K562 (cell line): Measurements from ENCODE around the gene MAP3K14. TPM values are rescaled to one million over a fixed set of nuclear protein-coding genes. Genes with fewer than 3 reads are reported as not detected.

Source experiments
- AFF1 ChIP-seq, 2 experiments: fragments of 450-650 bp; IDR thresholded peaks; 2 replicates each; pipeline ENCODE4 v1.6.1; 2018; ENCODE audit warnings: mild to moderate bottlenecking in 2 of 2, low read depth in 1 of 2; ENCODE audit not compliant: partially characterized antibody in 2 of 2
- CBX5 ChIP-seq: IDR thresholded peaks from 2 replicates; pipeline ENCODE4 v1.6.1; 2014; ENCODE audit warnings: low read depth, borderline replicate concordance
- CHAMP1 ChIP-seq: fragments of 450-650 bp; IDR thresholded peaks from 2 replicates; pipeline ENCODE4 v1.6.1; 2016; ENCODE audit warnings: mild to moderate bottlenecking
- CREB1 ChIP-seq, 2 experiments: sonication (generic) in 1 of 2; formaldehyde crosslinking in 1 of 2; IDR thresholded peaks; 2 replicates each; pipeline versions ENCODE4 v1.6.1 to v1.8.0; 2012 to 2022; ENCODE audit warnings: inconsistent platforms in 1 of 2, mild to moderate bottlenecking in 1 of 2, missing genetic modification reagents in 1 of 2, moderate library complexity in 1 of 2
- CREM ChIP-seq: IDR thresholded peaks from 2 replicates; pipeline ENCODE4 v1.6.1; 2014; ENCODE audit warnings: antibody characterized with exemption, low read depth
- EP400 ChIP-seq: fragments of 450-650 bp; IDR thresholded peaks from 2 replicates; pipeline ENCODE4 v1.6.1; 2017; ENCODE audit warnings: antibody characterized with exemption, mild to moderate bottlenecking, moderate library complexity
- FOXA1 ChIP-seq: fragments of 450-650 bp; IDR thresholded peaks from 2 replicates; pipeline ENCODE4 v1.6.1; 2016; ENCODE audit warnings: mild to moderate bottlenecking, borderline replicate concordance
- JUNB ChIP-seq: fragments of 450-650 bp; formaldehyde crosslinking; conservative IDR thresholded peaks from 2 replicates; pipeline ENCODE4 v1.4.0; 2020; ENCODE audit warnings: mild to moderate bottlenecking
- KDM4B ChIP-seq, 2 experiments: fragments of 450-650 bp in 1 of 2; sonication (generic) in 1 of 2; IDR thresholded peaks; 2 replicates each; pipeline ENCODE4 v1.6.1; 2016 to 2017; ENCODE audit warnings: borderline replicate concordance in 2 of 2, antibody characterized with exemption in 1 of 2, low read depth in 1 of 2, mild to moderate bottlenecking in 1 of 2
- KDM5B ChIP-seq: fragments of 200-600 bp; sonication (generic); IDR thresholded peaks from 2 replicates; pipeline ENCODE4 v1.6.1; 2012; ENCODE audit warnings: low read depth, mild to moderate bottlenecking, moderate library complexity, low read length, control low read depth, inconsistent platforms; ENCODE audit not compliant: insufficient replicate concordance
- MEIS2 ChIP-seq: fragments of 450-650 bp; IDR thresholded peaks from 2 replicates; pipeline ENCODE4 v1.6.1; 2014; ENCODE audit warnings: mild to moderate bottlenecking; ENCODE audit not compliant: partially characterized antibody
- MXD1 ChIP-seq: fragments of 250-450 bp; sonication (Bioruptor Pico); IDR thresholded peaks from 2 replicates; pipeline ENCODE4 v1.8.0; 2021; ENCODE audit warnings: borderline replicate concordance, mild to moderate bottlenecking, moderate library complexity; ENCODE audit not compliant: poor library complexity, severe bottlenecking
- NCOA1 ChIP-seq: fragments of 450-650 bp; IDR thresholded peaks from 2 replicates; pipeline ENCODE4 v1.6.1; 2016; ENCODE audit warnings: low read depth
- RBFOX2 ChIP-seq: fragments of 200-400 bp; formaldehyde crosslinking; IDR thresholded peaks from 2 replicates; pipeline ENCODE4 v1.6.1; 2017; ENCODE audit warnings: low read depth, mild to moderate bottlenecking, low read length, moderate library complexity
- RCOR1 ChIP-seq, 2 experiments: IDR thresholded peaks; 2 replicates each; pipeline ENCODE4 v1.6.1; 2012; ENCODE audit warnings: low read depth in 2 of 2, low read length in 2 of 2, borderline replicate concordance in 1 of 2, improper control_type of control experiment in 1 of 2
- SIN3A ChIP-seq, 2 experiments: fragments of 150-350 bp in 1 of 2; IDR thresholded peaks; 2 replicates each; pipeline ENCODE4 v1.6.1; 2011 to 2016; ENCODE audit warnings: borderline replicate concordance in 2 of 2, low read depth in 2 of 2, low read length in 2 of 2, mild to moderate bottlenecking in 2 of 2, moderate library complexity in 2 of 2; ENCODE audit not compliant: control insufficient read depth in 1 of 2
- SMARCB1 ChIP-seq: IDR thresholded peaks from 2 replicates; pipeline ENCODE4 v1.6.1; 2011; ENCODE audit warnings: improper control_type of control experiment, low read depth; ENCODE audit not compliant: insufficient read length
- SRF ChIP-seq, 2 experiments: fragments of 250-450, 450-650 bp in 1 of 2; sonication (Bioruptor Pico) in 1 of 2; sonication (generic) in 1 of 2; formaldehyde crosslinking; IDR thresholded peaks; 2 replicates each; pipeline versions ENCODE4 v1.5.0 to v1.5.1; 2020 to 2022; ENCODE audit warnings: mild to moderate bottlenecking in 1 of 2, missing genetic modification reagents in 1 of 2
- ZNF717 ChIP-seq: fragments of 250-450 bp; sonication (Bioruptor Pico); IDR thresholded peaks from 2 replicates; pipeline ENCODE4 v1.5.0; 2021
- polyA plus RNA-seq, 8 experiments: library from polyadenylated mRNA; depleted of rRNA in 4 of 8; stranded (reverse) in 5 of 8; unstranded in 3 of 8; fragments of >200 nt; fragmentation: Nextera tagmentation in 2 of 8; fragmentation: Illumina TruSeq in 1 of 8; extraction: Ambion mirVana in 2 of 8; extraction: Trizol in 1 of 8; gene quantifications; 2 replicates each; pipeline versions ENCODE4 v1.2.1 to v1.2.3, GENCODE V29; 2011 to 2014; ENCODE audit warnings: inconsistent platforms in 1 of 8, missing spikeins in 1 of 8
- total RNA-seq, 7 experiments: library from RNA; depleted of rRNA in 6 of 7; stranded (reverse); fragments of >200 nt in 6 of 7; fragmentation: Illumina TruSeq in 2 of 7; extraction: Trizol in 2 of 7; gene quantifications; 2 replicates each; pipeline versions ENCODE4 v1.2.1 to v1.2.3, GENCODE V29; 2011 to 2021; ENCODE audit warnings: low replicate concordance in 1 of 7

MAP3K14 gene
- total and polyA plus RNA-seq, 9 of the 15 experiments (the other 6 are each of a cell fraction or from before 2014, with no cell fraction given): 0.45 to 8.7 (median 3.2) TPM

GRCh38 chr17:45317111-45317928 is 500 bp upstream of the MAP3K14 start (continued):
- TF ChIP-seq CHAMP1 (no peak), KDM4B (IDR thresholded peaks at IDR 0.05; ENCODE audit: borderline replicate concordance in 2 of 2, low read depth in 1 of 2) (no peak), NCOA1 (no peak), CBX5 (0 out of 2 replicates have a peak, but pooled peaks have one; percentile 9), ZNF717 (no peak), CREM (peak; percentile 79), RCOR1 (IDR thresholded peaks at IDR 0.05; ENCODE audit: borderline replicate concordance in 1 of 2, low read depth in 2 of 2, low read length in 2 of 2) (peak in 1 of 2 experiments; percentile 75; a peak in 1 of 4 replicates), JUNB (CRISPR knock-in tag) (no peak), SRF (CRISPR knock-in tag; IDR thresholded peaks at IDR 0.05) (peak; percentile 100), AFF1 (IDR thresholded peaks at IDR 0.05; ENCODE audit: low read depth in 1 of 2, partially characterized antibody in 2 of 2) (no peak), SIN3A (IDR thresholded peaks at IDR 0.05; ENCODE audit: borderline replicate concordance in 2 of 2, control insufficient read depth in 1 of 2, low read depth in 2 of 2, low read length in 2 of 2) (peak; percentile 83 to 98; a peak in 3 of 4 replicates), SMARCB1 (no peak), RBFOX2 (peak; percentile 75), KDM5B (peak; percentile 55), FOXA1 (no peak), MEIS2 (peak; percentile 91), CREB1 (IDR thresholded peaks at IDR 0.05) (peak; percentile 41; the same call in 1 of the 2 replicates), CREB1 (CRISPR knock-in tag; IDR thresholded peaks at IDR 0.05) (peak; percentile 73; the same call in 1 of the 2 replicates), EP400 (peak; percentile 65; the same call in 1 of the 2 replicates), MXD1 (peak; percentile 90)
